HEK293T (cell line): ENCODE measurements around the gene TRIM49D1.
"Not testable (repeated sequence)": the region's sequence is repeated elsewhere in the genome, so short reads cannot be mapped to it uniquely, and the experiment has no call there.

ENCODE experiments used
- ARNT ChIP-seq: fragments of 450-650 bp; IDR thresholded peaks from 2 replicates; pipeline ENCODE4 v1.6.1; 2017; ENCODE audit warnings: mild to moderate bottlenecking
- BHLHE40 ChIP-seq: fragments of 450-650 bp; IDR thresholded peaks from 2 replicates; pipeline ENCODE4 v1.6.1; 2016; ENCODE audit warnings: mild to moderate bottlenecking, moderate library complexity, borderline replicate concordance
- ELF4 ChIP-seq: fragments of 450-650 bp; IDR thresholded peaks from 2 replicates; pipeline ENCODE4 v1.6.1; 2017; ENCODE audit warnings: antibody characterized with exemption
- FOXA1 ChIP-seq: fragments of 450-650 bp; IDR thresholded peaks from 2 replicates; pipeline ENCODE4 v1.6.1; 2016; ENCODE audit warnings: mild to moderate bottlenecking
- HDGF ChIP-seq: fragments of 450-650 bp; IDR thresholded peaks from 2 replicates; pipeline ENCODE4 v1.6.1; 2017; ENCODE audit warnings: antibody characterized with exemption, borderline replicate concordance
- LEF1 ChIP-seq: fragments of 450-650 bp; IDR thresholded peaks from 2 replicates; pipeline ENCODE4 v1.6.1; 2017; ENCODE audit warnings: mild to moderate bottlenecking, borderline replicate concordance
- SP1 ChIP-seq: fragments of 450-650 bp; IDR thresholded peaks from 2 replicates; pipeline ENCODE4 v1.6.1; 2017
- TARDBP ChIP-seq: fragments of 450-650 bp; IDR thresholded peaks from 2 replicates; pipeline ENCODE4 v1.6.1; 2016

DNA sequence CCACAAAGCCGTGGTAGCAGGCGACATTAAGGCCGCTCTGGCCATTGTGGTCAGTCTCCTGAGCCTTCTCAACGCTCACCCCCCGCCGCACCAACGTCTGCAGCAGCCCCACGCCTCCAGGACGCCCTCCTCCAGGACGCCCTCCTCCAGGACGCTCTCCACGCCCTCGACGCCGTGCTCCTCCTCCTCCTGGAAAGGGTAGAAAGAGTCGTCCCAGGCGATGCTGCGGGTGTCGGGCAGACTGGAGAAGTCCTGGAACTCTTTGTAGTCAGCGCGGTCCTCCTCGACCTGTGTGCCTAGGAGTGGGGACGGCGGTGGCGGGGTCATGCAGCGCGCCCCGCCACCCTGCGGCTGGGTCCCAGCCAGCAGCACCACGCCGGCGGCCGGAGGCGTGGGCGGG, 56.8 kb downstream of the TRIM49D1 start:
- not testable (repeated sequence) for TF ChIP-seq HDGF, SP1, FOXA1, ELF4, LEF1, TARDBP, ARNT, BHLHE40
